GM21526 (cell line): ENCODE results near the gene PCDH11X.
"Not testable (repeated sequence)": the region's sequence is repeated elsewhere in the genome, so short reads cannot be mapped to it uniquely, and the experiment has no call there.

Source experiments
- ATAC-seq: cut with Tn5 transposase; IDR thresholded peaks from one replicate; pipeline ENCODE4 v1.9.1; 2021; ENCODE audit warnings: moderate library complexity; ENCODE audit not compliant: unreplicated experiment, low FRiP score

PCDH11X gene

GRCh38 chrX:91779135-91779534 is at the start of gene PCDH11X:
TSS of gene PCDH11X (plus strand) at chrX:91779375. CDS start at chrX:91835505, 56,130 bp downstream.
- not testable (repeated sequence) for ATAC-seq

- not testable (repeated sequence) for ATAC-seq
These were observed 31.7 kb upstream of the PCDH11X start for GRCh38 chrX:91747446-91747845.

GRCh38 chrX:91753022-91753421 is 26.2 kb upstream of the PCDH11X start:
- ATAC-seq = not testable (repeated sequence)

- ATAC-seq = peak; percentile 99
These were observed 8.3 kb upstream of the PCDH11X start for GRCh38 chrX:91770619-91771488.

GRCh38 chrX:91773943-91774342 is 5.2 kb upstream of the PCDH11X start:
- ATAC-seq = not testable (repeated sequence)

GRCh38 chrX:91780008-91780407 is 833 bp downstream of the PCDH11X start:
- not testable (repeated sequence) for ATAC-seq

GRCh38 chrX:91780698-91781097 is 1.5 kb downstream of the PCDH11X start:
- not testable (repeated sequence) for ATAC-seq

- not testable (repeated sequence) for ATAC-seq
These were observed 2.6 kb downstream of the PCDH11X start for GRCh38 chrX:91781553-91782298.

- ATAC-seq = not testable (repeated sequence)
These were observed 3.6 kb downstream of the PCDH11X start for GRCh38 chrX:91782825-91783224.

- not testable (repeated sequence) for ATAC-seq
These were observed 38.4 kb downstream of the PCDH11X start for GRCh38 chrX:91817537-91817936.

GRCh38 chrX:91825321-91825720 is 46.1 kb downstream of the PCDH11X start:
- not testable (repeated sequence) for ATAC-seq
